ENCODE measurements around the gene EHBP1L1.
"Not testable (repeated sequence)": the region's sequence is repeated elsewhere in the genome, so short reads cannot be mapped to it uniquely, and the experiment has no call there.

The EHBP1L1 gene

DNA sequence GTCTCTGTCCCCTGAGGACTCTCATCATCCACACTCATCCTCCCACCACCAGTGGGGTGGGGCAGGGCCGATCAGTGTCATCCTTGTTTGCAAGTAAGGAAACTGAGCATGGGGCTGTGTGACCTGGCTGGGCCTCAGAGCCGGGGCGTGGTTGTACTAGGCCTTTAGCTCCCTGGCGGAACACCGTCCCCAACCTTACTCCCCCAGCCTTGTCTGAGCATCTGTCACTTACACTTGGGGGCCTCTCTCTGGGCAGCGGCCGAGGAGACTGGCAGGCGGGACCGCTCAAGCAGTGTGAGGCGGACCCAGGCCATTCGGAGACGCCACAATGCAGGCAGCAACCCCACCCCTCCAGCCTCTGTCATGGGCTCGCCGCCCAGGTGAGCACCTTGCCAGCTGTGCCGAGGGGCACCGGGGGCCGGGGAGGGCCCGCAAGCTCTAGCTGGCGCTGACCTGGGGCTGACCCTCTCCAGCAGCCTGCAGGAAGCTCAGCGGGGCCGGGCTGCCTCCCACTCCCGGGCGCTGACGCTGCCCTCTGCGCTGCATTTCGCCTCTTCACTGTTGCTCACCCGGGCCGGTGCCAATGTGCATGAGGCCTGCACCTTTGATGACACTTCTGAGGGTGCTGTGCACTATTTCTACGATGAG, 43.6 kb downstream of the EHBP1L1 start:
- DNase-seq = no peak

DNA sequence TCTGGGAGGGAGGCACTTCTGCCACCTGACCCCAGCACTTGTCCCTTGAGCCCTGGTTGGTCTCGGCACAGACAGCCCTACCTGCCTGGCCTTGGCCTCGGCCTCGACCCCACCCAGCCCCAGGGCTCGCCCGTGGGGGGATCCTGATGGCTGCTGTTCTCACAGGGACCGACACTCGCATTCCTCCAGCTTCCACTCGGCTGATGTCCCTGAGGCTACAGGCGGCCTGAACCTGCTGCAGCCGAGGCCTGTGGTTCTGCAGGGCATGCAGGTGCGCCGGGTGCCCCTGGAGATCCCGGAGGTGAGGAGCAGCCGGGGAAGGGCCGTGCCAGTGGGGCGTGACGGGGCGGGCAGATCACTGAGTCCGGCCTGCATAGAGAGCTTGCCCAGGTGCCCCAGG, 44.8 kb downstream of the EHBP1L1 start:
- DNase-seq = no peak

DNA sequence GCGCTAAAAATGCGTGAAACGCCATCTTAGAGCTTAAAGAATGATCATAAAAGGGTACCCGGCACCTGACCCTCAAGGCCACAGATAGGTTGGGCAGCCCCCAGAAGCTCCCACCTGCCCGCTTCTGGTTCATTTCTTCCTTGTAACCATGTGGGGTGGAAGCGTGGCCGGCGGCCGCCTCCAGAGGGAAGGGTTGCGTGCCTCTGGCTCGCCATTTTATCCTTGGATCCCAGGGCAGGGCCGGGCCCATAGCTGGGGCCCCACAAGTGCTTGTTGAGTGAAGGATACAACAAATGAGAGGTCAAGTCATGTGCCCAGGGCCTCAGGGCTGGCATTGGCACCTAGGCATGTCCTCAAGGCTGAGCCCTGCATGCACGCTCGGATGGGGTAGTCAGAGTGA, 45.6 kb downstream of the EHBP1L1 start:
- DNase-seq = no peak

DNA sequence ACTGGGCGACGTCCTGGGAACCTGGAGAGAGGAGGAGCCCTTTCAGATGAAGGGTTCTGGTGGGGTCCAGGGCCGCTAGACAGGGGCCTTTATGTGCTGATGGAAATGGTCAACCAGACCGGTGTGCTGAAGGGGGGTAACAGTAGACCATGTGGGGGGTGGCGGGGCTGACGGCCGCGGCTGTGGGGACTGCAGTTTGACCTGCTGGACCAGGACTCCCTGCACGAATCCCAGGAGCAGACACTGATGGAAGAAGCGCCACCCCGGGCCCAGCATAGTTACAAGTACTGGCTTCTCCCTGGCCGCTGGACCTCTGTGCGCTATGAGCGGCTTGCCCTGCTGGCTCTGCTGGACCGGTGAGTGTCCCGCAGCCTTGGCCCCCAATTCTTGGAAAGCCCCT, 46.2 kb downstream of the EHBP1L1 start:
- DNase-seq = no peak

DNA sequence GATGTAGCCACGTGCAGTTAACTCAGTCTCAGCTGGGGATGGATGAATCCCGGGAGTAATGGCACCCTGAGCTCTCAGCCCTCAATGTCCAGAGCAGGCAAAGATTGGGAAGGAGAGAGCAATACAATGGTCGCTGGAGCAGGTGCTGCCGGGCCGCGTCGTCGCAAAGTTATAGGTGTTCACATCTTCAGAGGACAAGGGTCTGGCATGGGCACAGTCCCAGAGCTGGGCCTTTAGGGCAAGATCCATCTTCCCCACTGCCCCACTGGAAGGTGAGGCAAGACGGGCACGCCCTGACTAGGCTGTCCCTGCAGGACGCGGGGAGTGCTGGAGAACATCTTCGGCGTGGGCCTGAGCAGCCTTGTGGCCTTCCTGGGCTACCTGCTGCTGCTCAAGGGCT, 47.3 kb downstream of the EHBP1L1 start:
- DNase-seq = no peak

DNA sequence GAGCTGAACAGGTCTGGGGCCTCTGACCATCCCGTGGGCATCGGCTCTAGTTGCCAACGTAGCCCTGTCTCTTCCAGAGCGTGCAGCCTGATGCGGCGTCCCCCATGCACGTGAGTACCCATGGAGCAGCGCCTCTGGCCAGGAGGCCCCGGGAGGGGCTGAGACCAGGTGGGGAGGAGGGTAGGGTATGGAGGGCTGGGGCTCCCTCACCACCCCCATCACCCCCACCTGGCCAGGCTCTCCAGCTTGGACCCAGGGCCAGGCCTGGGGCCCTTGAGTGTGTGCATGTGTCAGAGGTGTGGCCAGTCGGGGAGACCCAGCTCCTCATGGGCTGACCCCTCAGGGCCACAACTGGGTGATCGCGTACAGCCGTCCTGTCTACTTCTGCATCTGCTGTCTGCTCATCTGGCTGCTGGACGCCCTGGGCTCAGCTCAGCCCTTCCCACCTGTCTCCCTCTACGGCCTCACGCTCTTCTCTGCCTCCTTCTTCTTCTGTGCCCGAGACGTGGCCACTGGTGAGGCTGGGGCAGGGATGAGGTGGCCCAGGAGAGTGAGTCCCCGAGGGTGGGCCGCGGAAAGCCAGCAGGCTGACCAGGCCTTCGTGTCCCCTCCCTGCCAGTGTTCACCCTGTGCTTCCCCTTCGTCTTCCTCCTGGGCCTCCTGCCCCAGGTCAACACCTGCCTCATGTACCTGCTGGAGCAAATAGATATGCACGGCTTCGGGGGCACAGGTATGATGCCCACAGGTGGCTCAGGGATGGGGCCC, 48.2 kb downstream of the EHBP1L1 start:
- DNase-seq = no peak

DNA sequence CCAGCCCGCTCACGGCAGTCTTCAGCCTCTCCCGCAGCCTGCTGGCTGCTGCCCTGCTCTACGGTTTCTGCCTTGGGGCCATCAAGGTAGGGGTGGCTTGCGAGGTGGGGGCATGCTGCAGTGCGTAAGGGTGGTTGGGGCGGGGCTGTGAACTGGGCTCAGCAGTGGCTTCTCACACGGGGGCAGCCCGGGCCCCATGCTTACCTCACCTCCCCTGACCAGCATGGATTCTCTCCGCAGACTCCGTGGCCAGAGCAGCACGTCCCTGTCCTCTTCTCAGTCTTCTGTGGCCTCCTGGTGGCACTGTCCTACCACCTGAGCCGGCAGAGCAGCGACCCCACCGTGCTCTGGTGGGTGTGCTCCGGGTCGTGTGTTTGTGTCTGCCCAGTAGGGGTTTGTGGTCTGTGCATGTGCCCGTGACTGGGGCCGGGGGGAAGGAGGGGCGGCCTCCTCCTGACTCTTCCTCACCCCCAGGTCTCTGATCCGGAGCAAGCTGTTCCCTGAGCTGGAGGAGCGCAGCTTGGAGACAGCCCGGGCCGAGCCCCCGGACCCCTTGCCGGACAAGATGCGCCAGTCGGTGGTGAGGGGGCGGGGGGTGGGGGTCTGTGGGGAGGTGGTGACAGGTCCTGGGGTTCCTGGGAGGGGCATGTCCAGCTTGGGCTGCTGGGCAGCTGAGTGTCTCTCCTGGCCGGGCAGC, 49.2 kb downstream of the EHBP1L1 start:
- DNase-seq = no peak

DNA sequence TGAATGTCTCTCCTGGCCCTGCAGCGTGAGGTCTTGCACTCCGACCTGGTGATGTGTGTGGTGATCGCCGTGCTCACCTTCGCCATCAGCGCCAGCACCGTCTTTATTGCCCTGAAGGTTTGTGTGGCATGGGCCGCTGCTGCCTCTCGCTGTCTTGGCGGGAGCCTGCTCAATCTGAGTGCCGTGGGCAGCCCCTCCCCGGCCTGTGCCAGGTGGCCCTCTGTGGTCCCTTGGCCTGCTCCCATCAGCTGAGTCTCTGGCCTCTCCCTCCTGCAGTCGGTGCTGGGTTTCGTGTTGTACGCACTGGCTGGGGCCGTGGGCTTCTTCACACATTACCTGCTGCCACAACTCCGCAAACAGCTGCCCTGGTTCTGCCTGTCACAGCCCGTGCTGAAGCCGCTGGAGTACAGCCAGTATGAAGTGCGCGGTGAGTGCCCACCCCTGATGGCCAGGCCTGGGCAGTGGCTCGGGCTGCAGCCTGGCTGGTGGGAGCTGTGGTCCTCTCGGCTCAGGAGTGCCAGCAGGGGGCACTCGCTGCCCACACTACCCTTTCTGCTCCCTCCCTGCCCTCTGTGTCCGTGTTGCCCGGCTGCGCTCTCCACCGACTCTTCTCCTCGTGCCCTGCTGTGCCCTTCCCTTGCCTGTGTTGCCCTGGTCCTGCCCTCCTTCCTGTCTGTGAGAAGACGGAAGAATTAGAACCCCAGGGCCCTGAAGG, 49.9 kb downstream of the EHBP1L1 start:
- no peak for DNase-seq

DNA sequence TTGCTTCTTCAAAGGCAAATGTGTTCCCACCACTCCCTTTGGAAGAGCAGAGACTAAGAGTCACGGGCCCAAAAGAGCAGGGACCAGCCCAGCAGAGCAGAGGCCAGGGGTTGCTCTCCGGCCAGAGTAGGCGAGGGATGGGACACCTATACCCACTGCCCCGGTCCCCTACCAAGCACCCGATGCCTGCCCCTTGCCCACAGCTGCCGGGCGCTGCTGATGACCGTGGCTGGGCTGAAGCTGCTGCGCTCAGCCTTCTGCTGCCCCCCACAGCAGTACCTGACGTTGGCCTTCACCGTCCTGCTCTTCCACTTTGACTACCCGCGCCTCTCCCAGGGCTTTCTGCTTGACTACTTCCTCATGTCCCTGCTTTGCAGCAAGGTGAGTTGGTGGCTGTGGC, 51.3 kb downstream of the EHBP1L1 start:
- no peak for DNase-seq

DNA sequence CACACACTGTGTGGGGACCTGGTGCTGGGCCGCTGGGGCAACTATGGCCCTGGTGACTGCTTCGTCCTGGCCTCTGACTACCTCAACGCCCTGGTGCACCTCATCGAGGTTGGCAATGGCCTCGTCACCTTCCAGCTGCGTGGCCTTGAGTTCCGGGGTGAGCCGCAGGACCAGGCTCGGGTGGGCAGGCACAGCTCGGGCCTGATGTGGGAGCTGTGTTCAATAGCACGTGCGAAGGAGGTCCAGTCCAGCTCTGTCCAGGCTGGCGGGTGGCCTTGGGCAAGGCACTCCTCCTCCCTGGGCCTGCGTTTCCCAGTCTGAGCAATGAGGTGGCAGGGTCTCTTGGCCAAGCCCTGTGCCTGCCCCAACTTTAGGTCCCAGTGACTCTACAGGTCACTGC, 53.7 kb downstream of the EHBP1L1 start:
- DNase-seq = no peak

DNA sequence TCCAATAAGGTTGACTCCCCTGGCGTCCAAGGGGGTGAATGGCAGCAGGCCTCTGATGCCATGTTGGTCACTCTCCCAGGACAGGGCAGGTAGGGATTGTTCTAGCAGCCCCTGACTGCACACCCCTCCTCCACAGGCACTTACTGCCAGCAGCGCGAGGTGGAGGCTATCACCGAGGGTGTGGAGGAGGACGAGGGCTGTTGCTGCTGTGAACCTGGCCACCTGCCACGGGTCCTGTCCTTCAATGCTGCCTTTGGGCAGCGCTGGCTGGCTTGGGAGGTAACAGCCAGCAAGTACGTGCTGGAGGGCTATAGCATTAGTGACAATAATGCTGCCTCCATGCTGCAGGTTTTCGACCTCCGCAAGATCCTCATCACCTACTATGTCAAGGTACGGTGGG, 54.4 kb downstream of the EHBP1L1 start:
- DNase-seq = no peak

DNA sequence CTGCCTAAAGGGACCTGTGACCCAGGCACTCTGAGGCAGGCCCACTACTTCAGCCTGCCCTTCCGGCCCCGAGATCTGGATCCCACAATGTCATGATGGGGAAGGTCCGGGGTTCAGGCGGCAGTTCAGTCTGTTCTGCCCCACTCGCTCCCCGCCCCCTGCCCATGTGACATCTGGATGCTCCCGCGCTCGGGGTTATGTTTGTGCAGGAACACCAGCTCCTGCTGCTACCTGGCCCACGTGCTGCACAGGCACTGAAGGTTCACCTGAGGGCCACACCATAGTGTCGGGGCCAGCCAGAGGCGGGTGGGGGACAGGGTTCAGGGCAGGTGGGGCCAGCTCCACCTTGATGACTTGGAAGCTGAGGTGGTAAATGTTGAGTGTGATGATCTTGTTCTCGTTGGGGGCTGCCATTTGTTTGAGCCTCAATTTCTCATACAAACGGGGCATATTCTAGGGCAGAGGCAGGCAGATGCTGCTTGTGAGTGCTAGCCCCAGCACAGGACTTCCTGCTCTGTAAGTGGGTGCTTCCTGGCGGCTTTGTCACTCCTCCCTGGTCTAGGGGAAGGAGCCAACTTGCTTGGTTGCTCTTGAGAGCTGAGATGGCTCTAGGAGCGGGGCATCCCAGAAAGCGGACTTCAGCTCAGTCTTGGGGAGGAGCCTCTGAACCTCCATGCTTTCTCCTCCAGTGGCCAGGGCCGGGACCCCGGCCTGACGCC, 57.7 kb downstream of the EHBP1L1 start:
- no peak for DNase-seq

DNA sequence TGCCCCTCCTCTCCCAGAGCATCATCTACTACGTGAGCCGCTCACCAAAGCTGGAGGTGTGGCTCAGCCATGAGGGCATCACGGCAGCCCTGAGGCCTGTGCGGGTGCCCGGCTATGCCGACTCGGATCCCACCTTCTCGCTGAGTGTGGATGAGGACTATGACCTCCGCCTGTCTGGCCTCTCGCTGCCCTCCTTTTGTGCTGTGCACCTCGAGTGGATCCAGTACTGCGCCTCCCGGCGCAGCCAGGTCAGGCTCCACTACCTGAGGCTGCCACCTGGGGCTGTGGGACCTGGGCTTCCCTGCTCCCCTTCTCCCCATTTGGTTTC, 58.2 kb downstream of the EHBP1L1 start:
- no peak for DNase-seq

DNA sequence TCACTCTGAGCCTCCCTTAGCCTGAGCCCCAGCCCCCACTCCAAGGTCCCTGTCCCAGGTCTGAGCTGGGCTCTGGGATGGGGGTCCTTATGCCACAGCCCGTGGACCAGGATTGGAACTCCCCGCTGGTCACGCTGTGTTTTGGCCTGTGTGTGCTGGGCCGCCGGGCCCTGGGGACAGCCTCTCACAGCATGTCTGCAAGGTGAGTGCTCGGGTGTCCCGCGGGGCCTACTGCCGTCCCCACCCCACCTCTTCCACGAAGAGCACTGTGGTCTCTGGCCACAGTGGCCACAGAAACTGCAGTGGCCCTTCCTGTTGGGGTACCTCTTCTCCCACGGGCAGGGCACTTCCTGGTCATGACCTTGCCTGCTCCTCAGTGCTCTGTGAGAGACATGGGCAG, 58.6 kb downstream of the EHBP1L1 start:
- no peak for DNase-seq

DNA sequence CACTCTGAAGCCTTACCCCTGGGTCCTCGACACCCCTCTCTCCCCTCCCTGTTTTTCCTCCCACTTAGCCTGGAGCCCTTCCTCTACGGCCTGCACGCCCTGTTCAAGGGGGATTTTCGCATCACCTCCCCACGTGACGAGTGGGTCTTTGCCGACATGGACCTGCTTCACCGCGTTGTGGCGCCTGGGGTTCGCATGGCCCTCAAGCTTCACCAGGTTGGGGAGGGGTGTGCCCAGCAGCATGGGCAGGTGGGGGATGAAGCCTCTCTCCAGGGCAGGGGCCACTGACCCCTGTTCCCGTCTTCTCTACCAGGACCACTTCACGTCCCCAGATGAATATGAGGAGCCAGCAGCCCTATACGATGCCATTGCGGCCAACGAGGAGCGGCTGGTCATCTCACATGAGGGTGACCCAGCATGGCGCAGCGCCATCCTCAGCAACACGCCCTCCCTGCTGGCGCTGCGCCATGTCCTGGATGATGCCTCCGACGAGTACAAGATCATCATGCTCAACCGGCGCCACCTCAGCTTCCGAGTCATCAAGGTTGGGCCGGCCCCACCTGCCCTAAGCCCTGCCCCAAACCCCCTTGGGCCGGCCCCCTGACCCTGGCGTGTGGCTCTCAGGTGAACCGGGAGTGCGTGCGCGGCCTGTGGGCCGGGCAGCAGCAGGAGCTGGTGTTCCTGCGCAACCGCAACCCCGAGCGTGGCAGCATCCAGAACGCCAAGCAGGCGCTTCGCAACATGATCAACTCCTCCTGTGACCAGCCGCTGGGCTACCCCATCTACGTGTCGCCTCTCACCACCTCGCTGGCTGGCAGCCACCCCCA, 59.3 kb downstream of the EHBP1L1 start:
- no peak for DNase-seq

DNA sequence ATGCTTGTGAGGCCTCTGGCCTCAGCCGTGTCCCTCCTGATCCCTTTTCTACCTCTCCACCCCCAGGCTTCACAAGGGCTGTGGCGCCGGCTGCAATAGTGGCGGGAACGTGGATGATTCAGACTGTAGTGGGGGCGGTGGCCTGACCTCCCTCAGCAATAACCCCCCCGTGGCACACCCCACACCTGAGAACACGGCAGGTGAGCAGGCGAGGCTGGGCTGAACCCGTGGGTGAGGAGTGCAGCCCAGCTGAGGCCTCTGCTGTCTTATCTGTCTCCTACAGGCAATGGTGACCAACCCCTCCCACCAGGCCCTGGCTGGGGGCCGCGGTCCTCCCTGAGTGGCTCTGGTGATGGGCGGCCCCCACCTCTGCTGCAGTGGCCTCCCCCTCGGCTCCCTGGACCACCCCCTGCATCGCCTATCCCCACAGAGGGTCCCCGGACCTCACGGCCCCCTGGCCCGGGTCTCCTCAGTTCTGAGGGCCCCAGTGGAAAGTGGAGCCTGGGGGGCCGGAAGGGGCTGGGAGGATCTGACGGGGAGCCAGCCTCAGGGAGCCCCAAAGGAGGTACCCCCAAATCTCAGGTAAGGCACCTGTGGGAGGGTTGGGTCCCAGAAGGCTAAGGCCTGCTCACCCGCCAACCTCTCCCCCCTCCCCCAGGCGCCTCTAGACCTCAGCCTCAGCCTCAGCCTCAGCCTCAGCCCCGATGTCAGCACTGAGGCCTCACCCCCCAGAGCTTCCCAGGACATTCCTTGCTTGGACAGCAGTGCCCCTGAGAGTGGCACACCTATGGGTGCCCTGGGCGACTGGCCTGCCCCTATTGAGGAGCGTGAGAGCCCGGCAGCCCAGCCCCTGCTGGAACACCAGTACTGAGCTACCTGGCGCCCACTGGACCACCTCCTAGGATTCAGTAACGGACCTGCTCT, 60.5 kb downstream of the EHBP1L1 start:
- no peak for DNase-seq

DNA sequence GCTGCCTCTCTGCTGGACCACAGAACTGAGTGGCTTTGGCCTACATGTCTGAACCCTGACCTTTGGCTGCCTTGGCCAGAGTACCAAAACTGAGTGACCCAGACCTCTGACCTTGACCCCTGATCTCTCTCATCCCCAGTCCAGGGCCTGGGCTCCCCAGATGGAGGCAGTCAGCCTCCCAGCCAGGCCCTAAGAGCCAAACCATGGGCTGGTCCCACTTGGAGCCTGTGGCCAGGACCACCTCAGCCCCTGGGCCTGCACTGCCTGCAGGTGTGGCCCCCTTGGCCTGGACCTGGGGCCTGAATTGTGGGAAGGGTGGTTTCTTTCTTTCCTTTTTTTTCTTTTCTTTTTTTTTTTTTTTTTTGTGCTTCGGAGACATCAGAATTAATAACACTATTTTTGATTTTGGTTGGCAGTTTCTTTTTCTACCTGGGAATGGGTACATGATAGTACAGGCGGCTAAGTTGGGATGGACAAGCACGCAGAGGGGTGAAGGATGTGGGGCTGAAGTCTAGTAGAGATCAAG, 61.2 kb downstream of the EHBP1L1 start:
- no peak for DNase-seq

DNA sequence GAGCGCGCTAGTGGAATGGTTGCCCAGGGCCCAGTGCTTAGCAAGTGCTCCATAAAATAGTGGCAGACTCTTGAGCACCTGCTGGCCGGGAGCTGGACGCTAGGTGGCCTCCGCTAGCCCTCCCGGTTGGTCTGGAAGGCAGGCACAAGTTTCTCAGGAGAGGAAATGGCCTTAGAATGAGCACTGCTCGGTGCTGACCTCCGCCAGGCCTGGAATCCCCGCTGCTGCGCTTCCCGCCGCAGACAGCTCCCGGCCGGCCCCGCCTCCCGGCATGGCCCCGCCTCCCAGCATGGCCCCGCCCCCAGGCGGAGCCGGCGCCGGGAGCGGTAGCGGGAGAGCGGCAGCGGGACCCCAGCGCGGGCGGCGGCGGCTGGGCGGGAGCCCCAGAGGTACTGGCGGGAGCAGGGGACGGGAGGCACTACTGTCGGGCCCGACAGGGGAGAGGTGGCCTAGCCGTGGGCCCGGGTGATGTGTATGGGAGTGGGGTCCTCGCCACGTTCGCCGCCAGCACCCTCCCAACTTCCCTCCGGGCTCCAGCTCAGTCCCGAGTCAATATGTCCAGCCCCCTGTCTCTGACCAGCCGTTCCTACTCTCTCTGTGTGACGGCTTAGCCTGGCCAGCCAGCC, 62.1 kb downstream of the EHBP1L1 start, which contains the start of gene SIPA1:
TSS of gene SIPA1 (plus strand) at position 308 of the 626 bp plus-strand sequence. CDS start 2,821 bp downstream, outside the sequence.
- DNase-seq = peak; percentile 65

DNA sequence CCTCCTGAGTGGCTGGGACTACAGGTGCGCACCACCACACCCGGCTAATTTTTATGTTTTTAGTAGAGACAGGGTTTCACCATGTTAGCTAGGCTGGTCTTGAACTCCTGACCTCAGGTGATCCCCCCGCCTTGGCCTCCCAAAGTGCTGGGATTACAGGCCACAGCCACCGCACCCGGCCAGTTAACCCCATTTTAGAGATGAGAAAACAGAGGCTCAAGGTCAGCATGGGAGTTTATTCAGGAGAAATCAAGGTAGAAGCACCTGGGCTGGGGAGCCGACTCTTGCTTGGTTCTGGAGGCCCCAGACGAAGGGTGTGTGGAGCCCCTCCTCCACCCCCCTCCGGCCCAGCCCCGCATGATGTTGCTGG, 63.4 kb downstream of the EHBP1L1 start:
- not testable (repeated sequence) for DNase-seq

Data from NCI-H1105 treated with DMSO at 0.1 percent for 48 hours (cell line).